SK-N-SH (cell line): ENCODE measurements around the gene BMP7. TPM values are rescaled to one million over a fixed set of nuclear protein-coding genes. Genes with fewer than 3 reads are reported as not detected.

Source experiments
- CTCF ChIA-PET: fragments of 300-600, 350-600 bp; formaldehyde crosslinking; extraction: SDS; loops from one replicate; lab custom pipeline; 2021; lab: Yijun Ruan, JAX
- POLR2A ChIA-PET: fragments of 350-600 bp; sonication (Branson Sonifier 250); formaldehyde crosslinking; extraction: SDS; loops from one replicate; lab custom pipeline; 2020; ENCODE audit warnings: antibody characterized with exemption, inconsistent platforms; lab: Yijun Ruan, JAX
- DNase-seq: peaks from one replicate; pipeline ENCODE4 v3.0.0; 2012
- H2AFZ ChIP-seq: fragments of 200-600 bp; sonication (generic); 2 replicates; pipeline ENCODE4 v1.8.1; 2016; ENCODE audit warnings: antibody characterized with exemption, mild to moderate bottlenecking, low read depth
- H3F3A ChIP-seq: fragments of 200-600 bp; sonication (generic); replicated peaks from 2 replicates; pipeline ENCODE3; 2016; ENCODE audit warnings: antibody characterized with exemption, mild to moderate bottlenecking; ENCODE audit not compliant: insufficient read depth
- H3K27ac ChIP-seq, 2 experiments: fragments of 200-500 bp in 1 of 2; fragments of 200-600 bp in 1 of 2; sonication (Bioruptor generic) in 1 of 2; sonication (generic), shearing (Covaris generic) in 1 of 2; 2 replicates each; pipeline versions ENCODE4 v1.5.1 to v1.6.1; 2014 to 2016; ENCODE audit warnings: low read depth in 2 of 2, inconsistent platforms in 1 of 2, low read length in 1 of 2, mild to moderate bottlenecking in 1 of 2, mixed read lengths in 1 of 2
- H3K27me3 ChIP-seq: fragments of 200-600 bp; sonication (generic), shearing (Covaris generic); 2 replicates; pipeline ENCODE4 v1.6.1; 2016; ENCODE audit warnings: mixed run types; ENCODE audit not compliant: insufficient read depth
- H3K36me3 ChIP-seq, 2 experiments: fragments of 200-500 bp in 1 of 2; fragments of 200-600 bp in 1 of 2; sonication (Bioruptor generic) in 1 of 2; sonication (generic) in 1 of 2; replicated peaks in 1 of 2; 2 replicates each; pipeline versions ENCODE3 to v1.5.1; 2014 to 2016; ENCODE audit warnings: low read length in 1 of 2, mild to moderate bottlenecking in 1 of 2; ENCODE audit not compliant: insufficient read depth in 2 of 2, control insufficient read depth in 1 of 2
- H3K4me1 ChIP-seq, 2 experiments: fragments of 200-500 bp in 1 of 2; fragments of 200-600 bp in 1 of 2; sonication (Bioruptor generic) in 1 of 2; sonication (generic), shearing (Covaris generic) in 1 of 2; 2 replicates each; pipeline versions ENCODE4 v1.5.1 to v1.6.1; 2014 to 2016; ENCODE audit warnings: low read depth in 1 of 2, low read length in 1 of 2, mixed run types in 1 of 2; ENCODE audit not compliant: insufficient read depth in 2 of 2, control insufficient read depth in 1 of 2
- H3K4me2 ChIP-seq: fragments of 200-600 bp; sonication (generic), shearing (Covaris generic); 2 replicates; pipeline ENCODE4 v1.6.1; 2017; ENCODE audit warnings: mixed run types
- H3K4me3 ChIP-seq, 2 experiments: fragments of 200-500 bp in 1 of 2; fragments of 200-600 bp in 1 of 2; sonication (Bioruptor generic) in 1 of 2; sonication (generic), shearing (Covaris generic) in 1 of 2; 2 replicates each; pipeline versions ENCODE4 v1.5.1 to v1.8.1; 2014 to 2016; ENCODE audit warnings: low read depth in 2 of 2, inconsistent platforms in 1 of 2, low read length in 1 of 2, mild to moderate bottlenecking in 1 of 2, mixed read lengths in 1 of 2, moderate library complexity in 1 of 2
- H3K79me2 ChIP-seq: fragments of 200-600 bp; sonication (generic); 2 replicates; pipeline ENCODE4 v1.8.1; 2017; ENCODE audit warnings: mild to moderate bottlenecking; ENCODE audit not compliant: insufficient read depth
- H3K9ac ChIP-seq: fragments of 200-600 bp; sonication (generic); 2 replicates; pipeline ENCODE4 v1.6.1; 2017; ENCODE audit warnings: mixed run types
- H3K9me2 ChIP-seq: fragments of 200-600 bp; sonication (generic); 2 replicates; pipeline ENCODE4 v1.6.1; 2017; ENCODE audit warnings: mixed run types
- H3K9me3 ChIP-seq: fragments of 200-600 bp; sonication (generic); 2 replicates; pipeline ENCODE4 v1.6.1; 2017; ENCODE audit warnings: mixed run types, mild to moderate bottlenecking, moderate library complexity
- H4K20me1 ChIP-seq: fragments of 200-600 bp; sonication (generic); 2 replicates; pipeline ENCODE4 v1.6.1; 2017; ENCODE audit warnings: mild to moderate bottlenecking, mixed run types; ENCODE audit not compliant: insufficient read depth
- CHD2 ChIP-seq: fragments of 150-350 bp; IDR thresholded peaks from 2 replicates; pipeline ENCODE4 v1.6.1; 2018; ENCODE audit warnings: low read length; ENCODE audit not compliant: partially characterized antibody
- CTCF ChIP-seq: fragments of 200-600 bp; sonication (generic); IDR thresholded peaks from 2 replicates; pipeline ENCODE4 v1.6.1; 2017; ENCODE audit warnings: antibody characterized with exemption, mild to moderate bottlenecking, moderate library complexity
- ELF1 ChIP-seq: IDR thresholded peaks from 2 replicates; pipeline ENCODE4 v1.4.0; 2012
- EZH2phosphoT487 ChIP-seq: fragments of 200-600 bp; sonication (generic); IDR thresholded peaks from 2 replicates; pipeline ENCODE4 v1.6.1; 2017; ENCODE audit warnings: low read depth, mixed run types, mild to moderate bottlenecking, antibody characterized with exemption, moderate library complexity, borderline replicate concordance
- FOXM1 ChIP-seq: IDR thresholded peaks from 2 replicates; pipeline ENCODE4 v1.4.0; 2012; ENCODE audit warnings: low read depth, mild to moderate bottlenecking
- JUND ChIP-seq: IDR thresholded peaks from 2 replicates; pipeline ENCODE4 v1.4.0; 2012
- MEF2A ChIP-seq: IDR thresholded peaks from 2 replicates; pipeline ENCODE4 v1.4.0; 2012; ENCODE audit warnings: low read depth, borderline replicate concordance
- MXI1 ChIP-seq: IDR thresholded peaks from 2 replicates; pipeline ENCODE4 v1.6.1; 2012; ENCODE audit warnings: mild to moderate bottlenecking, low read depth, low read length, improper control_type of control experiment
- NFIC ChIP-seq: IDR thresholded peaks from 2 replicates; pipeline ENCODE4 v1.4.0; 2012; ENCODE audit warnings: borderline replicate concordance
- NRF1 ChIP-seq: IDR thresholded peaks from 2 replicates; pipeline ENCODE4 v1.6.1; 2012; ENCODE audit warnings: low read depth, mild to moderate bottlenecking, low read length
- RAD21 ChIP-seq: IDR thresholded peaks from 2 replicates; pipeline ENCODE4 v1.6.1; 2012; ENCODE audit warnings: mild to moderate bottlenecking, low read length
- RCOR1 ChIP-seq: fragments of 150-350 bp; IDR thresholded peaks from 2 replicates; pipeline ENCODE4 v1.6.1; 2017; ENCODE audit warnings: antibody characterized with exemption, low read length
- RXRA ChIP-seq: IDR thresholded peaks from 2 replicates; pipeline ENCODE4 v1.4.0; 2012; ENCODE audit warnings: low read depth, mild to moderate bottlenecking, borderline replicate concordance
- SMC3 ChIP-seq: IDR thresholded peaks from 2 replicates; pipeline ENCODE4 v1.6.1; 2012; ENCODE audit warnings: low read depth, low read length, improper control_type of control experiment
- TEAD4 ChIP-seq: IDR thresholded peaks from 2 replicates; pipeline ENCODE4 v1.4.0; 2012; ENCODE audit warnings: mild to moderate bottlenecking, borderline replicate concordance; ENCODE audit not compliant: insufficient read depth
- ZBTB33 ChIP-seq: IDR thresholded peaks from 2 replicates; pipeline ENCODE4 v1.4.0; 2012; ENCODE audit warnings: low read depth, borderline replicate concordance
- WGBS: methylation state at CpG from one replicate; pipeline ENCODE4 v1.1.6; 2017; ENCODE audit warnings: low lambda C conversion rate; 5-methylcytosine and 5-hydroxymethylcytosine counted together
- polyA plus RNA-seq, 3 experiments: library from polyadenylated mRNA; depleted of rRNA; stranded (reverse); fragments of >200 nt; gene quantifications; 2 replicates each; pipeline ENCODE4 v1.2.3, GENCODE V29; 2012
- TF ChIP-seq, protein P1 (sequence below): fragments of 150-350 bp; IDR thresholded peaks from 2 replicates; pipeline ENCODE4 v1.6.1; 2016; ENCODE audit warnings: mild to moderate bottlenecking, low read depth, low read length
- TF ChIP-seq, protein P2 (sequence below): fragments of 150-350 bp; IDR thresholded peaks from 2 replicates; pipeline ENCODE4 v1.6.1; 2017; ENCODE audit warnings: antibody characterized with exemption, low read length, low read depth, borderline replicate concordance

Gene BMP7
- polyA plus RNA-seq, 1 of the 3 experiments (the other 2 are of a cell fraction) = not detected

DNA sequence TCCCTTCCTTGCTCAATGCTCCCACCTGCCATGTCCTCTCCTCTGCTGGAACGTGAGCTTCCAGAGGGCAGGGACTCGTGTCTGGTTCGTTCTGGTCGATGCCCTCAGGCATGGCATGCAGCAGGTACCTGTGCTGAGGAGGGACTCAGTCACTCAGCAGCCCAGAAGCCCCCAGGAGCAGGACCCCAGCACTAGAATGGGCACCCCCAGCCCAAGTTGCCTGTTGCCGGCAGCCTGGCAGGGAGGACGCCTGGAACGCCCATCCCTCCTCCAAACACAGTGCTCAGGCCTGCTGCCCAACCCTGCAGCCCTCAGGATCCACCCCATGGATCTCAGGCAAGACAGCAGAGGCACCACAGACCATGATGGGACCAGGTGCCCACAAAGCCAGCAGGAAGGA lies 40.6 kb downstream of the BMP7 start:
- Histone ChIP-seq H3K4me2 (no peak overlapping the region), H3F3A (no peaks in the 10 kb centered on the region), H3K27me3 (no peaks in the 10 kb centered on the region)
- POLR2A ChIA-PET = no interaction called here
- TF ChIP-seq RAD21 (no peak), CHD2 (no peak), RXRA (no peak), SMC3 (no peak), RCOR1 (no peak), JUND (no peak), FOXM1 (no peak), NRF1 (no peak), TEAD4 (no peak), ELF1 (no peak), MEF2A (no peak)
- TF ChIP-seq, protein P1, sequence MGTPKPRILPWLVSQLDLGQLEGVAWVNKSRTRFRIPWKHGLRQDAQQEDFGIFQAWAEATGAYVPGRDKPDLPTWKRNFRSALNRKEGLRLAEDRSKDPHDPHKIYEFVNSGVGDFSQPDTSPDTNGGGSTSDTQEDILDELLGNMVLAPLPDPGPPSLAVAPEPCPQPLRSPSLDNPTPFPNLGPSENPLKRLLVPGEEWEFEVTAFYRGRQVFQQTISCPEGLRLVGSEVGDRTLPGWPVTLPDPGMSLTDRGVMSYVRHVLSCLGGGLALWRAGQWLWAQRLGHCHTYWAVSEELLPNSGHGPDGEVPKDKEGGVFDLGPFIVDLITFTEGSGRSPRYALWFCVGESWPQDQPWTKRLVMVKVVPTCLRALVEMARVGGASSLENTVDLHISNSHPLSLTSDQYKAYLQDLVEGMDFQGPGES = no peak
- TF ChIP-seq, protein P2, sequence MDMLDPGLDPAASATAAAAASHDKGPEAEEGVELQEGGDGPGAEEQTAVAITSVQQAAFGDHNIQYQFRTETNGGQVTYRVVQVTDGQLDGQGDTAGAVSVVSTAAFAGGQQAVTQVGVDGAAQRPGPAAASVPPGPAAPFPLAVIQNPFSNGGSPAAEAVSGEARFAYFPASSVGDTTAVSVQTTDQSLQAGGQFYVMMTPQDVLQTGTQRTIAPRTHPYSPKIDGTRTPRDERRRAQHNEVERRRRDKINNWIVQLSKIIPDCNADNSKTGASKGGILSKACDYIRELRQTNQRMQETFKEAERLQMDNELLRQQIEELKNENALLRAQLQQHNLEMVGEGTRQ = no peak
- TF ChIP-seq, all 33 proteins: peak for 0
- WGBS = 35% methylated on average over 6 of the region's 7 CpGs
- Histone ChIP-seq H3K9me3 (no peaks in the 10 kb centered on the region), H3K4me1 (peaks cover 0 to 29% of the 10 kb centered on the region in 2 experiments; a peak in 1 of 4 replicates), H3K4me3 (no peak overlapping the region), H3K9ac (no peak overlapping the region), H4K20me1 (no peaks in the 10 kb centered on the region), H3K27ac (no peak overlapping the region), H3K79me2 (no peaks in the 10 kb centered on the region), H3K36me3 (no peaks in the 10 kb centered on the region), H3K9me2 (no peaks in the 10 kb centered on the region), H2AFZ (no peak overlapping the region)
- DNase-seq = no peak
- CTCF ChIA-PET = interaction anchor here (1.8 to 5.9 kb wide), 2 partner anchors 11 to 18 kb away, joined by 7 to 38 read pairs; no protein-coding TSS in a partner anchor

GRCh38 chr20:57225197-57225733 lies 41.2 kb downstream of the BMP7 start:
- DNase-seq = no peak
- Histone ChIP-seq H3K9me2 (no peaks in the 10 kb centered on the region), H3K4me3 (no peak overlapping the region), H4K20me1 (no peaks in the 10 kb centered on the region), H3K9me3 (no peaks in the 10 kb centered on the region), H3K27ac (0 out of 4 replicates have a peak overlapping the region, but pooled peaks of 1 of the 2 experiments have one; percentile 3), H3K36me3 (no peaks in the 10 kb centered on the region), H3K4me1 (peaks cover 0 to 35% of the 10 kb centered on the region in 2 experiments; a peak in 1 of 4 replicates), H2AFZ (no peak overlapping the region), H3K4me2 (no peak overlapping the region), H3K27me3 (no peaks in the 10 kb centered on the region), H3F3A (no peaks in the 10 kb centered on the region), H3K9ac (no peak overlapping the region), H3K79me2 (no peaks in the 10 kb centered on the region)
- ChIA-PET POLR2A (interaction anchor here (1.0 kb wide), 1 partner anchor 16 kb away, joined by 4 read pairs; no protein-coding TSS in a partner anchor), CTCF (interaction anchor here (0.9 to 5.9 kb wide), 6 partner anchors 10 to 124 kb away, joined by 3 to 38 read pairs (median 6); no protein-coding TSS in a partner anchor)
- WGBS = 72% methylated on average over 4 of the region's 4 CpGs
- TF ChIP-seq JUND (no peak), ELF1 (no peak), NFIC (no peak), MXI1 (no peak), ZBTB33 (no peak), EZH2phosphoT487 (no peak), RCOR1 (no peak), MEF2A (no peak), CTCF (no peak), SMC3 (no peak), CHD2 (no peak)
